ENCODE data around the gene TOX2.

TOX2 gene

DNA sequence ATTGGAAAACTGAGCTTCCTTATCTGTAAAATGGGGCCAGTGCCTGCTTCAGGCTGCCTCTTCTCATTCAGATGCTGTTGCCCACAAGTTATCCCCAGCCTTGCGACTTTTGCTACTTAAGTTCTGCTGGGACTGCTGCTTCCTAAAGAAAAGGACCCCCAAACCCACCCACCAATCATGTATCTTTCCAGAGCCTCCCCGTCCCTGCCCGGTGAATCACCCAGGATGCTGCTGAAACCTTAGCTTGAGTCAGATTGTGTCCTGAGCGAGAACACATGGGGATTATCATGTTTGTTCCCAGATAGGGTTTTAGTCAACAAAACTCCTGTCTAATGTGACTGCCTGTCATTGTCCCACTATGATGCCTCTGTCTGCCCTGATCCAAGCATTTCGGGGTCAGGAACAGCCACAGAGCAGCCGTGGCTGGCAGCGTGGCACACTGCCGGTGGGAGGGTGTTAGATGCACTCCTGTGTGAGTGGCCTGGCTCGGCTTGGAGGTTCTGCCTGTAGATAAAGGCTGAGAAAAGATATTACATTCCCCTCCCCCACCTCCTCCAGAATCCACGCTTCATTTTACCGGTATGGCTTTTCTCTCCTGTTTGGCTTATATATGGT, 79.9 kb downstream of the TOX2 start:
- DNase-seq (ENCODE audit: low read depth in 4 of 4, low spot score in 1 of 4) = no peak

DNA sequence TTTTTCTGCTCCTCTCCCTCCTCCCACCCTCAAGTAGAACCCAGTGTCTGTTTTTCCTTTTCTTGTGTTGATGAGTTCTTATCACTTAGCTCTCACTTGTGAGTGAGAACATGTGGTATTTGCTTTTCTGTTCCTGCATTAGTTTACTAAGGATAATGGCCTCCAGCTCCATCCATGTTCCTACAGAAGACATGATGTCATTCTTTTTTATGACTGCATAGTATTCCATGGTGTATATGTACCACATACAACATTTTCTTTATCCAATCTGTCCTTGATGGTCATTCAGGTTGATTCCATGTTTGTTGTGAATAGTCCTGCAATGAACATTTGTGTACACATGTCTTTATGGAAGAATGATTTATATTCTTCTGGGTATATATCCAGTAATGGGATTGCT, 81.0 kb downstream of the TOX2 start:
- DNase-seq (ENCODE audit: low read depth in 4 of 4, low spot score in 1 of 4) = no peak

DNA sequence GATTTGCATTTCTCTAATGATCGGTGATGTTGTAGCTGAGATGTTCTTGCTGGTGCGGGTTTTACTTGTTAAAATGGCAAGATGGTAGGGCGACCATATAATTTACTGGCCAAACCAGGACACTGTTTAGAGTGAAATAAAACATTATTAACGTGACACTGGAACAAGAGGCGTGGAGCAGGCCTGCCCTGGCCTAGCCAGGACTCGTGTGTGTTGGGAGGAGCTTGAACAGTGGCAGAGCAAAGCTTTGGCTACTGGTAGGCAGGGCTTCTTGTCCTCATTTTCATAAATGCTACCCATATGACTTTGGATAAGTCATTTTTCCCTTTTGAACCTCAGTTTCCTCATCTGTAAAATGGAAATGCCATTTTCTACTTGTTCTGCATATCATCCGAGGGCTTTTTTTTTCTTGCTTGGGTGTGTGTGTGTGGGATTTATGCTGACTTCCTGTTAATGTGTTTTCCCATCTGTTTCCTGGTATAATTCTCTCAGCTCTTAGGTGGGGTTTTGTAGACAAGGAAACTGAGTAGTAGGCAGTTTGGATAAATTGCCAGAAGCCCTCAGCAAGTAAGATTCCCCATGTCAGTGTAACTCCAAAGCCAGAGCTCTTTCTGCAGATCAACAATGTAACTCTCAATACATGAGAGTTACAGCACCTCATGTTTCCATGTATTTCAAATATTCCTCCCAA, 81.7 kb downstream of the TOX2 start:
- DNase-seq (ENCODE audit: low read depth in 4 of 4, low spot score in 1 of 4) = no peak

DNA sequence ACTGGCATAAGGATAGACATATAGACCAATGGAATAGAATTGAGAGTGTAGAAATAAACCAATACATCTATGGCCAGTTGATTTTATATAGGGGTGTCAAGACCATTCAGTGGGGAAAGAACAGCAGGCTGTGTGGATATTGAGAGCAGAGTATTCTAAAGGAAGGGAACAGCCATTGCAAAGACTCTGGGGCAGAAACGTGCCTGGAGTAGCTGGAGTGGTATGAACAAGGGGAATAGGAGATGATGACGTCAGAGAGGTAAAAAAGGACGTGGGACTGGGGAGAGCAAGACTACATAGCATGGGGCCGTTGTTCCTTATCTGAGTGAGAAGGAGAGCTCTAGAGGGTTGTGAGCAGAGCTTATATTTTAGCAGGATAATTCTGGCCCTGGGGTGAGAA, 85.2 kb downstream of the TOX2 start:
- no peak for DNase-seq (ENCODE audit: low read depth in 4 of 4, low spot score in 1 of 4)

DNA sequence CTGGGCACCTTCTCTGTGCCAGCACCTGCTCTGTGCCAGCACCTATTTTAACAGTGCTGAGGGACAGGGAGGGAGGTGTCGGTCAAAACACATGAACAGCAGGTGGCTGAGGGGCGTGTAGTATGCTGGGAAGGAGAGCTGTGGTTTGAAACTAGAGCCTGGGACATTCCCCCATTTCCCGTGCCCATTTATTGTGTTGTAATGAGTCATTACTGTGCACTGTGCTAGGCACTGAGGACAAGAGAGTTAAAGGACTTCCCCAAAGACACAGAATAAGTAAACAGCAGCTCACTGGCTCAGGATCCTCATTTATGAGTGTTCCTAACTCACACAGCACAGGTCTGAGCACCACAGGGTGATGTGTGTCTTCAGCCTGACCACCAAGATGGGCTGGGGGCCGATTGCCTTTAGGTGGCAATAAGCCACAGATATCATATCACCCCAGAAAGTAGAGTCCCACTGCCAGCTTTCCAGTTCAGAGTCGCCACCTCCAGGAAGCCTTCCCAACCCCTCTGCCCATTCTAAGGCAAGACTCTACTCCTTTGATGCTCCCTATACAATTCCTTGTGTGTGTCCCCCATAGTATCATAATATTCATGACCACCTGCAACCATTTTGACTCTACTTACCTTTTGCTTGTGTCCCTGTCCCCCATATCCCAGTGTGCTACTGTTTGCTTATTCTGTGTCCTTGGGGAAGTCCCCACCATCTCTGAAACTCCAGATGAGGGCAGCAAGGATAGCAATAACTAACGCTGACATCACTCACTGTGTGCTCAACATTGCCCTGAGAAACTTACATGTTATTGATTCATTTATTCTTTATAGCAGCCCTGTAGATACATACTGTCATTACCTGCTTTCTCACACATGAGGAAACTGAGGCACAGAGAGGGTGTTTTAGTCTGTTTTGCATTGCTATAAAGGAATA, 87.3 kb downstream of the TOX2 start:
- no peak for DNase-seq (ENCODE audit: low read depth in 4 of 4, low spot score in 1 of 4)

DNA sequence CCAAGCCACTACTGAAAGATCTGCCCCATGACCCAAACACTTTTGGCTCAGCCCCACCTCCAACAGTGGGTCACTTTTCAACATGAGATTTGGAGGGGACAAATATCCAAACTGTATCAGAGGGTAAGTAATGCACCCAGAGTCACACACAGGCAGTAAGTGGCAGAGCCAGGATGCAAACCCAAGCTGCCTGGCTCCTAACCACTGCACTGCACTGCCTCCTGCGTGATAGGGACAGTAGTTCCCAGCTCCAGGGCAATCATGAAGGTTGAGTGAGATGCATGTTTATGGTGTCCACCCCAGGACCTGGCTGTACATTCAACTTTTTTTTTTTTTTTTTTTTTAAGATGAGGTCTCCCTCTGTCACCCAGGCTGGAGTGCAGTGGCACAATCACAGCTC, 88.2 kb downstream of the TOX2 start:
- DNase-seq (ENCODE audit: low read depth in 4 of 4, low spot score in 1 of 4) = no peak

DNA sequence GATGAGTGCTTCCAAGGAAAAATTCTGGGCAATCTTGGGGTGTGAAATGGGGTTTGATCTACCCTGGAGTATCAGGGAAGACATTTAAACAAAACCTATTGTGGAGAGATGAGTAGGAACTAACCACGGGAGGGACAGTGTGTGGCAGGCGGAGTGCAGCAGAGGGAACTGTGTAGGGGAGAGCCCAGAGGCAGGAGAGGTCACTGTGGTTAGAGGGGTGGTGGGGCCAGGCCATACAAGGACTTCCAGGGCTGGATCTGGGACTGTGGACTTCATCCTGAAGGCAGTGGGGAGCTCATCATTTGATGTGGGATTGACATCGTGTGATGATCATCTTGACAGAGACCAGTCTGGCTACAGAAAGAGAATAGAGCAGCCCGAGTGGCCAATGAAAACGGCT, 89.0 kb downstream of the TOX2 start:
- DNase-seq (ENCODE audit: low read depth in 4 of 4, low spot score in 1 of 4) = no peak

DNA sequence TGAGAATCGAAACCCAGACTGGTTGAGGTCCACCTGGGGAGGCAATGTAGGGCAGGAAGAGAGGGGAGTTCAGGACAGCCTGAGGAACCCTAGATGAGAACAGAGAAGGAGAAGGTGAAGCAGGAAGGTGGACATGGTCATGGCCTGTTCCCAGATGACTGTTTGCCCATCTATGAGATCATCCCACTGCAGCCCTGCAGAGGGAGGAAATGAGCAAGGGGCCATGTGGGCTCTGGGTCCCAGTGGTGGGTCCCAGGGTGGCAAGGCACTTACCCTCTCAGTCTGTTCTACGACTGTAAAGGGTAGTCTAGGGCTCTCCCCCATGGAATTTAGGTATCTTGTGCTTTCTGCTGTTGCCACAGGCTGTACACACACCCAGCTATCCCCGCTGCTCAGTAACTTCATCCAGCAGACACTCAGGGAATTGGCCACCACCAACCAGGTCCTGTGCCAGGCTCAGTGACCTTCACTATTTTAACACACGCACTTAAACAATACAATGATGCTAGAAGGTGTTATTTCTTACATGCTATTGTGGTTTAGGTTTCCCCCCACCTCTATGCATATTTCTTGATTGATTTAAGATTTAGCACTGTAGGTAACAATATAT, 89.8 kb downstream of the TOX2 start:
- no peak for DNase-seq (ENCODE audit: low read depth in 4 of 4, low spot score in 1 of 4)

DNA sequence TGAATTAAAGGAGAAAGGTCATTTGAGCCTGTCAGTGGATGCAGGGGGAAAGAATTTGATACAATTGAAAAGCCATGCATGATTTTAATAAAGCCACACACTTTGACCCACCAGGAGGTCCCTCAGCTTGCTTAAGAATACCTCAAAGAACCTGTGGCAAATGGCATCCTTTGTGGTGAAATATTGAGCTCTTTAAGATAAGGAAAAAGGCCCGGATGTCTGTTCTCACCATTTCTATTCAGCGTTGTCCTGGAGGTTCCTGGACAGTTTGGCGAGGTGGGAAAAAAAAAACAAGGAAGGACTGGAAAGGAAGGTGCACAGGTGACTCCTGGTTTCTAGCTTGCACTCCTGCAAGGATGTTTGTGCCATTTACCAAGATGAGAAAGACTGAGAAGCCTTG, 91.0 kb downstream of the TOX2 start:
- DNase-seq (ENCODE audit: low read depth in 4 of 4, low spot score in 1 of 4) = no peak

DNA sequence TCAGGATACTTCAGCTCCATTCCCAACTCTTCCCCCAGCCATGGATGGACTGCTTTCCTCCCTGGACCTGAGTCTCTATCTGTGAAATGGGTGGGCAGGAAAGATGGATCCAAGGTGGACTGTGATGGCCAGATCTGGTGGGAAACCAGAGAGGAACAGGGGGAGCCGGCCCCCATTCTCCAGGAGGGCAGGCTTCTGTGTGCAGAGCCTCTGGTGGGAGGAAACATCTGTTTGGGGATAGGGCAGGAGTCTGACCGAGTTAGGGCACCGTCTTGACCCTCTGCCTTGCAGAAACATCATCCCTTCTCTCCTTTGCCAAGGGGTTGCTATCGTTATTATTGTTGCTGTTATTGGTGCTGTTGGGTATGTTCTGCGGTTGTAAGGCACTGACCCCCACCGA, 91.5 kb downstream of the TOX2 start:
- DNase-seq (ENCODE audit: low read depth in 4 of 4, low spot score in 1 of 4) = no peak

DNA sequence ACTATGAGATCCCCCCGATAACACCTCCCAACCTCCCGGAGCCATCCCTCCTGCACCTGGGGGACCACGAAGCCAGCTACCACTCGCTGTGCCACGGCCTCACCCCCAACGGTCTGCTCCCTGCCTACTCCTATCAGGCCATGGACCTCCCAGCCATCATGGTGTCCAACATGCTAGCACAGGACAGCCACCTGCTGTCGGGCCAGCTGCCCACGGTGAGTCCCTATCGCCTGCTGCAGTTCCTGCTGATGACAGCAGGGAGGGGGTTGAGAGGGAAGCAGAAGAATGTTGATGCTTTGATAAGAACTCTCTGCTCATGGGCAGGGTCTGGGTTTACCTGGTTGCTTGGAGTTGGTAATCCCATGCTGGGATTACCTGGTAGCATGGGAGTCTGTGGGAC, 91.9 kb downstream of the TOX2 start:
- no peak for DNase-seq (ENCODE audit: low read depth in 4 of 4, low spot score in 1 of 4)

DNA sequence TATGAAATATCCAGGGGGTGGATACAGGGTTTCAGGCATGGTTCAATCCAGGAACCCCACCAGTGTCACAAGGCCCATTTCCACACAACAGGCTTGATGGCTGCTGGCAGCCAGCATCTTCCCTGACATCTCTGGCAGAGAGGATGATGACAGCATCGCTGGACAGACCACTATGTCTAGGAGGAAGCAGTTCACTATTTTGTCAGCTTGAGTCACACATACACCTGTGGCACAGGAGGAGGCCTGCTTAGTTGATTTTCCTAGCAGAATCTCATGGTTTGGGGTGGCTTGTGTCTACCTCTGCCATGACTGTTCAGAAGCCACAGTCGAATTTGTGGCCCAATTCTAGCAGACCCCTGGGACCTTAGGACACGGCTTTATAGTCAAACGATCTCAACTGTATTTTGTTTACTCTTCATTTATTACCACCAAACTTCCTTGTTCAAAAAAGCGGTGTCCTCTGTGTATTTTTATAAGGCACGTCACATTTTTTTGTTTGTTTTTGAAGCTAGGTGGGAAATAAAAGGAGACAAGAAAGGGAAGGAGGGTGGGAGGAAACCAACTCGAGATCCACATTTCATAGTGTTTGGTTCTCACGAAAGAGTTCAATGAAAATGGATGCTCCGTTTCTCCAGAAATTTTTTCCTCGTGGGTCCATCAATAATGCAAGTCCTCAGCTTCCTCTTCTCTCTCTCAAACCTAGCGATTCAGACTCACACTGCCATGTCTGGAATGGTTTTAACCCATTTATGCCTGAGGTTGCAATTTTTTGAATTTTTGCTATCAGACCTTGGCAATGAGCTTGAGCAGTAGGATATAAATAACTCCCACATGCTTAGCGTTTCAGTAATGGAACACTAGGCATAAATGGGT, 94.4 kb downstream of the TOX2 start:
- no peak for DNase-seq (ENCODE audit: low read depth in 4 of 4, low spot score in 1 of 4)

DNA sequence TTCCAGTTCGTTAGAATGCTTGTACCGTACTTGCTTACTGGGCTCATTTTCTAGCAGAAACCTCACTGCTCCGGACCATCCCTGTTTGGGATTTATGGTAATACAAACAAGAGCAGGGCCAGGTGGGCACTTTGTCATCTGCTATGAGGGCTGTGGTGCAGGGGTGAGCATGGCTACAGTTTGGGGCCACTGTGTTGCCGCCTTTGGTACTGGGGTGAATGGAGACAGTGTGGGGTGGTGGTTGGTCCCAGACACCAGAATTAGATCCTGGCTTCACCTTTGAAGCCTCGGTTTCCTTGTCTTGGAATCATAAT, 95.0 kb downstream of the TOX2 start:
- no peak for DNase-seq (ENCODE audit: low read depth in 4 of 4, low spot score in 1 of 4)

DNA sequence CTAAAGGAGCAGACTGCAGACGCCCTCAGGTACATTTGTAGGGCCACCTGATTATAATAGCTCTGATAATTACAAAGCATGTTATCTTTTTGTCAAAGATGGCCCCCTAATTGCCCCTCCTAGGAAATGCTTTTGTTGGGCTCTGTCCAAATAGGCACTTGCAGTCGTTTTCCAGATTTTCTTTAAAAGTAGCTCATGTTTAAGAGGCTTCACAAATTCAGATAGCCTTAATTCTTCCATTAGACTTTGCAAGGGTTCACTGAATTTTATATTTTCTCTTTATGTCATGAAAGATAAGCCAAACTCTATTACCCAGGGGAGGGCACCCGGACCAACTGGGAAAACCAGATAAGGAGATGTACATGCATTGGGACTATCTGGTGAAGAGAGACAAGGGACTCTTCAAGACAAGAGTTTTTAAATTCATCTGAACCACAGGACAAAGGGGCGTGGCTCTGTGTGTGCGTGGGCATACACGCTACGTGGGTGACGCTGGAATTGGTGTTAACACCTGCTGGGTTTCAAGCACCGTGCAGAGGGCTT, 95.6 kb downstream of the TOX2 start:
- DNase-seq (ENCODE audit: low read depth in 4 of 4, low spot score in 1 of 4) = no peak

DNA sequence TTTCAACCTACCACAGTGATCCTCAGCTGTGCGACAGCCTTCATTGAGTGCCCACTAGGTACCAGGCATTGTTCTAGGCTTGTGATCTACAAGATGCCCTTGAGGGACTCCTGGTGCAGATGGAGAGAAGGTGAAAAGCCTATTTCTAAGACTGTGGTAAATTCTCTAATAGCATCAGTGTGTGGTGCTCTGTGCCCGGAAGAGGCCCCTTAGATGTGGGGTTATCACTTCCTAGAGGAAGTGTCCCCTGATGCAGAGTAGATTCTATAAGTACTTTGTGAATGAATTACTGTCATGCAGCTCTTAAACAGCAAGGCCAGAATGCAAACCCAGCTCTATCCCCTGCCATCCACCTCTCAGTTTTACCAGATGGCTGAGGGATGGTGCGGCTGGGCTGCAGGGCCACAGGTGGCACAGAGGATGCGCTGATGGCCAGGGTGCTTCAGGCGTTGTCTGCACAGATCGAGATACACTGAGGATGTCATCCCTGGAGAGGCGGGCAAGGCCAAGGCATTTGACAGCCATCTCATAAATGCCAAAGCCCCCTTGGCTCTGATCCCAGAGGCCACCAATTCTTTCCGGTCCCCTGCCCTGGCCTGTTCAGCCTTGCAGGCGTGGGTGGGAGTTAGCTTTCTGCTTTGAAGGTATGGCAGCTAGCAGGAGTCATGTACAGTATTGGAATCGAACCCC, 96.7 kb downstream of the TOX2 start:
- no peak for DNase-seq (ENCODE audit: low read depth in 4 of 4, low spot score in 1 of 4)

DNA sequence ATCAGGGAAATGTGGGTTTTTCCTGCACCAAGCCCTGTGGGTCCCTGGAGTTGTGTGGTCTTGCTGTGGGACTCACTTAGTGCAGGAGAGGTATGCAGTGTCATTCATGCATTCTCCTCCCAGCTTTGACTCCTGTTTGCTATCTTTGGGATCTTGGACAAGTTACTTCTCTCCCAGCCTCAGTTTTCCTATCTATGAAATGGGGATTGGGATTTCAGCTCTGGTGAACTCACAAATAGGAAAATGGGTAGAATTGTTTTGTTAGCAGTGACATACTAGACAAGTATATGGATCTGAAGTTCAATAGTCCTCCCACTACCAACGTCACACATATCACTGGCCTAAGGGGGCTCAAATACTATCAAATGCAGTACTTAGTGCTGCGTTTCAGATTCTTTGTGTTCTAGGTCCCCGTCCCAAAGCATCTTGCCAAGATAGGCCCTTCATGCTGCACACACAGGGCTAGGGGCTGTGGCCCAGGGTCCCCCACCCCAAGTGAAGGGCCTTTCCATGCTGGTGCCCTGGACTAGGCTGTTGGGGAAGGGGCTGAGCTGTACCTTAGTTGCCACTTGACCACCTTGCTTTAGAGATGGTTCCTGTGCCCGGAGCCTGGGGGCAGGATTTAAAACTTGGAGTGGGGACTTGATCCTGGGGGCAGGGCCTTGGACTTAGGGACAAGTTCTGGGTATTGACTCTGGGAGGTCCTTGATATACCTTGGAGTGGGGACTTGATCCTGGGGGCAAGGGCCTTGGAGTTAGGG, 98.0 kb downstream of the TOX2 start:
- DNase-seq (ENCODE audit: low read depth in 4 of 4, low spot score in 1 of 4) = no peak

DNA sequence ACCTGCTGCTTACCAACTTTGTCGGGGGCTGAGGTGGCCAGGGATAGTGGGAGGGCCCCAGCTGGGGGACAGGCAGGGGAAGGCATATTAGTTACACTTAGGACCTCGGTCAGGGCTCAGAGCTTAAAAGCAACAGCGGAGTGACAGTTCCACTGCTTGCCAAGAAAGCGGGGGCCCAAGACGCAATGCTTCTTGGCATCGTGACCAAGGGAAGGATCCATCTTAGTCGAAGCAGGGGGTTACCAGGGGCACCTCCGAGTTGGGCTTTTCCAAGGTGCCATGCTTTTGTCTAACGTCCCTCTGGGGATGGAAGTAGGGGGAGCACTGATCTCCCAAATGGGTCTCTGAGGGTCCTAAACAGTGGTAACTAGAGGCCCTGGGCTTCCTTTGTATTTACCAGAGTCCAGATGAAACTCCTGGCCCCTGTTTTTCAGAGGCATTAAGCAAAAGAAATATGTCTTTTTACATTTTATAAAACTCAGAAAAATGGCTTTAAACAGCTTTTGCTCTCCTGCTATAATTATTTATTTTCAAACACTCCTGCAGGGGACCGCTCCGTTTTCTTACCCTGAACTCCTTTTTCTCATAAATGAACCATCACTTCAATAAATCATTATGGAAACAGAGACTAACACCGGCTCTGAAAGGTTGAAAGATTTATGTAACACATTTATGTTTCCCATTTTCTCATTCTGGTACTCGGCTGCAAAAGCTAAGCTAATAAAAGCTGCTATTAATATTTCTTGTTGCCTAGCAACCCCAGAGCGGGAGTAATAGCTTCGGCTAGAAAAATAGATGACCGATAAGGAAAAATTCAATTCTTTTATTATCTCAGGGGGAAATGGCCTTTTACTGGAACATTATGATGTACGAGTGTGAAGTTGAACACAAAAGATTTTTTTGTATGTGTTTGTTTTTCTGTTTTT, 100.4 kb downstream of the TOX2 start:
- DNase-seq (ENCODE audit: low read depth in 4 of 4, low spot score in 1 of 4) = no peak

DNA sequence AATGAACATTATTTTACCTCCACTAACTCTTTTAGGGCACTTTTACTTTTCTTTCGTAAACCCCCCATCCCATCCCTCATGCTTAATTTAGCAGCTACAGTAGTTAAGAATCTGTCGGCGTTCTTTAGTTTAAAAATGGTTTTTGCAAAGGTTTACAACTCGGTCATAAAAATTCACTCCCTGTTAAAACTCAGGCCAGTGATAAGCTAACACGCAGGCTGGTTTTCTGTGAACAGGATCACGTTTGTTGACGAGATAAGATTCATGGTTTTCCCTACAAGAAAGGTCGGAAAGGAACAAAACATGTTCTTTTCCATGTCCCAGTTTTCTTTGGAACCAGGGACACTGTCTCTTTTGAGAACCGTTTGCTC, 101.1 kb downstream of the TOX2 start:
- DNase-seq (ENCODE audit: low read depth in 4 of 4, low spot score in 1 of 4) = no peak

All from stimulated activated CD4-positive, alpha-beta T cell treated with anti-CD3 and anti-CD28 coated beads, Interleukin-1b, Interleukin-23, amount 100 ng/mL, for 24 hours (primary cell).